Measurements from ENCODE around the gene GALNTL6.
"Not testable (repeated sequence)": the region's sequence is repeated elsewhere in the genome, so short reads cannot be mapped to it uniquely, and the experiment has no call there.

The GALNTL6 gene

DNA sequence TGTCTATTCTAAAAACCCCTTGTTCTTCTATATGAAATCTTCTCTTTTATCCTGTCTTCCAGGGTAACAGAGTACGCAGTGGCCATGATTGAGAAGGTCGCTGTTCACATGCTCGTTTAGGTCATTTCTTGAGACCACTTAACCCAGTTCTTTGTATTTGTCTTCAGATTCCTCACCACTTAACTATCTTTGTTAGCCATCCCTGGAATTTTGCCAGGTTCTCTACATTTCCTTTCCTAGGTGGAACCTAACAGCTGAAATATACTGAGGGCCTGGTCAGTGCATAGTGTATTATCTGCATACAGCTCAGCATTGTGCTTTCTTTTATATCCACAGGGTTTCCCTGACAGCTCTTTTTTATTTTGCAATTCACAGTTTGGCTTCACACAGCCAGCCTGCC is 1206.5 kb downstream of the GALNTL6 start:
- no peak for DNase-seq (ENCODE audit: low spot score)

DNA sequence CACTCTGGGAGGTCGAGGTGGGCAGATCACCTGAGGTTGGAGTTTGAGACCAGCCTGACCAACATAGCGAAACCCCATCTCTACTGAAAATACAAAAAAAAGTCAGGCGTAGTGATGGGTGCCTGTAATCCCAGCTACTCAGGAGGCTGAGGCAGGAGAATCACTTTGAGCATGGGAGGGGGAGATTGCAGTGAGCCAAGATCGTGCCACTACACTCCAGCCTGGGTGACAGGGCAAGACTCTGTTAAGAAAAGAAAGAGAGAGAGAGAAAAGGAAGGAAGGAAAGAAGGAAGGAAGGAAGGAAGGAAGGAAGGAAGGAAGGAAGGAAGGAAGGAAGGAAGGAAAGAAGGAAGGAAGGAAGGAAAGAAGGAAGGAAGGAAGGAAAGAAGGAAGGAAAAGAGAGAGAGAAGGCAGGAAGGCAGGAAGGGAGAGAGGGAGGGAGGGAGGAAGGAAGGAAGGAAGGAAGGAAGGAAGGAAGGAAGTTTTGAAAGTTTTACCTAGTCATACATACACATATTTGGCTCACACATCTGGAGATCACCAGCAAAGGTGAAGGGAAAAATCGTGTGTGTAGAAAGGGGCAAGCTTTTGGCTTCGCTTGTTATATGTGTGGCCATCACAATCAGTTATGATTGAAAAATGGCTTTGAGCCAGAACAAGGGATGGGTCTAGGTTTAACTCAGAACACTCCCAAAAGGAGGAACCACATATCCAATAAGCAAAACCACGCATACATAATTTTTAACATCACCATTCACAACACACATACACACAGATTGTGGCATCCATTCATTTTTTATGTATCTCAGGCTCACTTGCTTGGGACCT is 1208.8 kb downstream of the GALNTL6 start:
- DNase-seq (ENCODE audit: low spot score), result not testable (repeated sequence)

DNA sequence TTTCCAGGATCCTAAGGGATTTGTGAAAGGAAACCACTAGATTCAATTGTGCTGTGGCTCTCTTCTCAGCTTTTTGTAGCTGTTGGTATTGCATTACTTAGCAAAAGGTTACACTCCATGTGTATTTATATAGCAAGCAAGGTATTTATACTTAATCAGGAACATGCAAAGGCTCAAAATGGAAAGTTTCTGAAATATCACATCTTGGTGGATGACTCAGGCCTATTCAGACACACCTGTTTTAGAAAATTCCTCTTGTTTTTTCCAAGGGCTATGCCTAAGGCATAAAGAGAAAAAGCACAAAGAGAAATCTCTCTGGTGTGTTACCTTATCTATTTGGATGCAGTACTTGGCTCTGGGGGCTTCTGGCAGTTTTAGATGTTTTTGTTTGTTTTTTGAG is 1211.0 kb downstream of the GALNTL6 start:
- no peak for DNase-seq (ENCODE audit: low spot score)

DNA sequence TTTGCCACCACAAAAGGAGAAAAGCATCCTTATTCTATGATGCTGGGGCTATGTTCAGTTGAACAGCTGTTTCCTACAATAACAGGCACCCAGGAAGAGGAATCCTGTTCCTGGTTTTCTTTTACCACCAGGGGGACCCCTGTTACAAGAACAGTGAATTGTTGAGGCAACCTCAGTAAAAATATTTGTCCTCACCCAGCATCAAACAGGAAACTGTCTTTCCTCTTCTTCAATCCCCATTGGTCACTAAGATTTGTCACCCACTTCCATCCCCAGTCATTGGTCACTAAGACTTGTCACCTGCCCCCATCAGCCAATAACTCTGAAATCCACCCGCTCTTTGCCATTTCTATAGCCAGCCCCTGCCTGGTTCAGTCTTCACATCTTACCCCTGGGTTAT is 1211.9 kb downstream of the GALNTL6 start:
- peak; percentile 87 for DNase-seq (ENCODE audit: low spot score)

DNA sequence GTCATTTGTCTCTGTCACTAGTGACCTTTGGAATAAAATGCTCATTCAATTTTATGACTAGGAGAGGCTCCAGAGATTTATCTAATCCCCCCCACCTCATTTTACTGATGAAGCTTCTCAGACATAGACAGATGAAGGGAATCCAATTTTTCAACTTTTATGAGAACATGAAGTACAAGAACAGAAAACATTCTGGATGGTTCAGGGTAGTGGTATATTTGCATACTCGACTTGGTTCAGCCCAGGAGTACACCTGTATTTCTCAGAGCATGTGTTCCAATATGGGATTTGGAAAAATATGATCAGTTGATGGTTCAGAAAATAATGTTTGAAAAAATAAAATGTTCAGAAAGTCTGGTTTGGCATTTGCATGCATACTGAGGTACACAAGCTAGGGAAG is 1224.0 kb downstream of the GALNTL6 start:
- DNase-seq (ENCODE audit: low spot score), result no peak

DNA sequence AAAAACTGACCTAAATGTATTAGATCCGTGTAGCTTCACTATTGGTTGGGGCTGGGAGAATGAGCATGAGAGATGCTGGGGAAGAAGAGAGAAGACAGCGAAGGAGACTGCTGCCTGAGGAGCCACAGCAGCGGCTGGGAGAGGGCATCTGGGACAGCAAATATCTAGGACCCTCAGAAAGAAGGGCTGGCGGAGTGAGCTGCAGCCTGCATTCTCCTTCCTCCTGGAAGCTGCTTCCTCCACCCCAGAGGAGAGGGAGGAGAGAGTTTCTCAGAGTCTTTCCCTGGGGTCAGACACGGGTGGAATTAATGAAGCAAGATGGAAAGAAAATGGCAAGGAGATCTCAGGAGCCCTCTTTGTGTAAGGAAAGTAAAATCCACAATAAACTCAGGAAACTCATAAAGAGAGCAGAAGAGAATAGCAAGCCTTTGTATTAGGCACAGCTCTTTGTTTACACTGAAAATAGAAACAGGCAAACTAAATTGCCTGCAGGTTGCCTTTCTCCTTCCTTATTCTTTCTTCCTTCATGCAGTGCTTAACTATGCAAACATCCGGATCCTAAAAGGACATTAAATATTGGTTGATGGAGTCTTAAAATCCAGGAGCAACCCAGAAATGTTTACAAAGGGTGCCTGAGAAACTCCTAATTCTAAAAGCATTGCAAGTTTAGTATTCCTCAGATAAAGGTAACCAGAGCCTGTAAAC is 1225.1 kb downstream of the GALNTL6 start:
- no peak for DNase-seq (ENCODE audit: low spot score)

DNA sequence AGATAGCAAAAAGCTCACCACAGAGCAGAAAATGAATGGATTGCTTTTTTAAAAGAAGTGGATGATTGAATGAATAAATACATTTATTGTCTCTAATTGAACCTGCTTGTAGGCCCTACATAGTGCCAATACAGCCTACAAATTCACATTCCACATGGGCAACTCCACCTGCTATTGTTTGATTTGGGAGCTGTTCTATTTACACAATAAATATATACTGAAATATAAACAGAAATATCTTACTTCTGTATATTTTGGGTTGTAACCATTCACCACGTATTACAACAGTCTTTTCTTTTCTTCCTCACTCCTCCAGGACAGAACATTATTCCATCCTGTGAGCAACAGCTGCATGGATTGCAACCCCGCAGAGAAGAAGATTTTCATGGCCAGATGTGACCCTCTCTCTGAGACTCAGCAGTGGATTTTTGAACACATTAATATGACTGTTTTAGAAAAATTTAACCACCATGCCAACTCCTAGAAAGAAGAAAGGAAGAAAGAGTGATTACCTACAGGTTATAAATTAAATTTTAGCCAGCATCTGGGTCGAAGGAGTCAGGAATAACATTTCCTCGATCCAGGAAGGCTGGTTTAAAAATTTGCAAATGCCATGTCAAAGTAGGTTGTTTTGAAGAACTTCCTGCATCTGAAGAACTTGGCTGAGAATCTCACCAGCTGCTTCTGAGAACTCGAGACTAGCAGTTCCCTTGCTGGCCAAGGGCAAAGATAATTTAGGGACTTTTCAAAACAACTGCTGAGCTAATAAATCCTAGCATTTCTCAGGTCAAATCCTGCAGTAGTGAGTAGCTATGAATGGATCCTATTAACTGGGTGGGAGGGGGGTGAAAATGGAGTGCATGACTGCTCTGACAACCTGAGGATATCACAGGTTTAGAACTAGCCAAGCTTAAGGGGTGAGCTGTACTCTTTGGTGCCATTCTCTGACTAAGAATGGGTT is 1226.7 kb downstream of the GALNTL6 start:
- DNase-seq (ENCODE audit: low spot score), result peak; percentile 45

DNA sequence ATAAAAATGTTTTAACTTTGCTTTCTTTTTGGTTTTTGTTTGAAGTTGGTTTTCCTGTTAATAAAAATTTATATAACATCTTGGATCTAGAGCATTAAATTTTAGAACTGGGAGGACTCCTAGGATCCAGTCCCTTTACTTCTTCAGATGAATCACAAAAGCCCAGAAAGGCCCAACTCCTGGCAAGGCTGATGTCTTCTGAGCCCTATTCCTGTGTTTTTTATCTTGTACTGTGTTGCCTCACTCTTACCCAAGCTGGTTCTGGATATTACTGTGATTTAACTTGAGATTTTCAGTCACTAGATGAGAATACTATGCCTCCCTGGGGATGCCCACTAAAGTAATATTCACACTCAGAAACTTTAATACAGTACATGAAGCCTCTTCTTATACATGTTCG is 1228.3 kb downstream of the GALNTL6 start:
- no peak for DNase-seq (ENCODE audit: low spot score)

DNA sequence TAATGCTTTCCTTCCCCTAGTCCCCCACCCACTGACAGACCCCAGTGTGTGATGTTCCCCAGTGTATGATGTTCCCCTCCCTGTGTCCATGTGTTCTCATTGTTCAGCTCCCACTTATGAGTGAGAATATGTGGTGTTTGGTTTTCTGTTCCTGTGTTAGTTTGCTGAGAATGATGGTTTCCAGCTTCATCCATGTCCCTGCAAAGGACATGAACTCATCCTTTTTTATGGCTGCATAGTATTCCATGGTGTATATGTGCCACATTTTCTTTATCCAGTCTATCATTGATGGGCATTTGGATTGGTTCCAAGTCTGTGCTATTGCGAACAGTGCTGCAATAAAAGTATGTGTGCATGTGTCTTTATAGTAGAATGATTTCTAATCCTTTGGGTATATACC is 1228.9 kb downstream of the GALNTL6 start:
- not testable (repeated sequence) for DNase-seq (ENCODE audit: low spot score)

DNA sequence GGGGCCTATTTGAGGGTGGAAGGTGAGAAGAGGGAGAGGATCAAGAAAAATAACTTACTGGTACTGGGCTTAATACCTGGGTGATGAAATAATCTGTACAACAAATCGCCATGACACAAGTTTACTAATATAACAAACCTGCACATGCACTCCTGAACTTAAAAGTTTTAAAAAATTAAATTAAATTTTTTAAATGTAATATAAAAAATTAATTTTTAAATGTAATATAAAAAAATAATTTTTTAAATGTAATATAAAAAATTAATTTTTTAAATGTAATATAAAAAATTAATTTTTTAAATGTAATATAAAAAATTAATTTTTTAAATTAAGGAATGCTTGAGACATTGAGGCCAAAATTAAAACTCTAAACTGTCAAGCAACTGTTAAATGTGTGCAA is 1231.1 kb downstream of the GALNTL6 start:
- DNase-seq (ENCODE audit: low spot score), result no peak

DNA sequence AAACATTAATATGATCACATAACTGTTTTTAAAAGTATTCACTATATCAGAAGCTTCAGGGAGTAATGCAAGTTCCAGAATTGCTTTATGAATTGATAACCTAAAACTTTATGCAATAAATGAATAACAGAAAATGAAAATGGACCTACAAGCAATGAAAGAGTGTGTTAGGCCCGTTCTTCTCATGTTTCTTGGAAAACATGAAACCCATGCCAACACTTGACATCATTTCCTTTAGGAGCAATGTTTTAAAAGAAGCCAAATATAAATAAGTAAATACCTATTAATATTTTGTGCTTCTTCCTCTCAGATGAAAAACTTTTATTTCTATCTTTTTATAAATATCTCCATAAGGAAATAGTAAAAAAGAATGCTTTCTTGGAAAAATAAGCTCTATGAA is 1232.4 kb downstream of the GALNTL6 start:
- DNase-seq (ENCODE audit: low spot score), result no peak

DNA sequence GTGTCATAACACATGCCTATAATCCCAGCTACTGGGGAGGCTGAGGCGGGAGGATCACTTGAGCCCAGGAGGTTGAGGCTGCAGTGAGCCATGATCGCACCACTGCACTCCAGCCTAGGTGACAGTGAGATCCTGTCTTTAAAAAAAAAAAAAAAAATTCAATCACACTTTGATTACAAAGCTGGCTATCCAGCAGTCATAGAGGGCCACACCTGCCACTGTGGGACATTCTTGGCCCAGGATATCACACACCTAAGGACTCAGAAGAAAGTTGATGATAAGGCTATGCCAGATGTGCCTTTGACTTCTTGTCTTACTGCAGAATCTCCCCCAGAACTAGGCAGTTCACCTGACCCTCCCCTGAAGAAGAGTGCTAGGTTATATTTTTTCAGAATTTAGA is 1232.9 kb downstream of the GALNTL6 start:
- no peak for DNase-seq (ENCODE audit: low spot score)

DNA sequence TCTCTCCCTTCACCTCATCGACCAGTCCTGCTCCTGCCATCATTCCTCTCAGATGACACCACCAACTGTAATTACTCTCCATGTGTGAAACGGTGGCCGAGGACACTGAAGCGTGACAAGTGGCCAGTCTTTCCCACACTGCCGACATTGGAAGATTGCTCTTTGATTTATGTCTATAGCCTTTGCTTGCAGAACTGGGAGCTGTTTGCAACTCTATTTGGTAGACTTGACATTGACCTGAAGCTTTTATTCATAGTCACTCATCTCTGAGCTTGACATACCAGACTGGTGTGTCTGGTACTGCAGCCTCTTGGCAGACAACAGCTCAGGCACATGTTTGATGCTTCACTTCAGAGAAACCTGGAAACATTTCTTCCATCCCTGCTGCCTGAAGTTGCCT is 1233.6 kb downstream of the GALNTL6 start:
- no peak for DNase-seq (ENCODE audit: low spot score)

DNA sequence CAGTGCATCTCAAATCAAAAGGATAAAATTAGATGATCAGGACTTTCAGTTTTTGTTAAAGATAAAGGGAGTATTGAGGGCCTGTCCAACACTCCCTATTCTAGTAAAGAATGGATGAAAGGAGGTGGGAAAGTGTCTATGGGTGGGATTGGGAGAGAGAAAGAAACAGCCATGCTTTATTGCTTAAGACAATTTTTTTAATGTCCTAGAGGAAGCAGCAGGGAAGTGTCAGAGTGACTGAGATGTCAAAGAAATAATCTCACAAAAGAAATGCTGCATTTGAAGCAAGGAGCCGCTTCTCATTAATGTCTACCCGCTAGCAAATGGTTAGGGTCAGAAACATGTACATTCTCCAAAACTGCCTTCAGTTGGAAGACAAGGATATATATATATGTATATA is 1238.0 kb downstream of the GALNTL6 start:
- no peak for DNase-seq (ENCODE audit: low spot score)

DNA sequence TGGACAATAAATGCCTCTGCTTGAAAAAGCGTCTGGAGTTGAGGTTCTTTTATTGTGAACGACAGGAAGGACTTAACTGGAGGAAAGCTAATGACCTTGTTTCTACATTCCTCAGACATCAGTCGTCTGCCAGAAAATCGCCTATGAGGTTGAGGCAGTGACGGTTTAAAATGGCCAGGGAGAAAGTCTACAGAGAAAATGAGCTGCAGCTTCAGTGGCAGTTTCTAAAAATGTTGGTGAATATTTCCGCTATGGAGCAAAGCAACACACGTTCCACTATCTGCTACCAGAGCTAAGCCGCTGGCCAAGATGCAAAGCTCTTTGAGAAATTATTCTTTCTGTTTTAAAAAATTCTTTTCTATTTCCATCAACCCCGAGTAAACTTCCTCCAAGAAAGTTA is 1238.5 kb downstream of the GALNTL6 start:
- DNase-seq (ENCODE audit: low spot score), result no peak

DNA sequence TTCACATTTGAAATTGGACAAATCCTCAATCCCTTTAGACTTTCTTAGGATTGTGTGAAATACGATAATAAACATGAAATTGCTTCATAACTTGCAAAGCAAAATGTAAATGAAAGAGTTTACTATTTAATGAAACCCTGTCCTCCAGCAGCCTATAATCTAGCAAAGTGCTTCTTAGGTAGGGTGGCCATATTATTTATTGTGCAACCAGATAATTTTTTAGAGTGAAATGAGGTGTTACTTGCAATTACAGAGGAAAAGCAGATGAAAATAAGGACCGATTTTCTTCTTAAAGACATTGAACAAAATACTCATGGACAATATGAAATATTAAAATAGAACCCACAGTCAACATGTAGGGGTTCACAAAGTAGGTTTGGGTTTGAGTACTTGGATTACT is 1239.2 kb downstream of the GALNTL6 start:
- DNase-seq (ENCODE audit: low spot score), result no peak

DNA sequence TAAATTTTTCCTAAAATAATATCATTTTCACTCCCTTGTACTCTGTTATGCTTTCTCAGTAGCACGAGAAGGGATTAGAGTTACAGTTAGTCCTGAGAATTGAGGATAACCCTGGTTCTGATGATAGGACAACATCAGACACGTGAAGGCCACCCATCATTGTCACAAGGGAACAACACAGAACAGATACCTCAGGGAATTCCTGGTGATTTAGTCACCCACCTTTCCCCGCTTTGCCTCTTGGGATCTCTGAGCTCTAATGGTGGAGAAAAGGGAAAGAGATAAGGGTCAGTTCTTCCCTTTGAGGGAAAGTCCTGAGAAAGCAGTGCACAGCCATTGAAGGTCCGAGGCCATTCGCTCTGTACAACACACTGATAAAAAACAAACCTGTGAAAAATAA is 1243.1 kb downstream of the GALNTL6 start:
- DNase-seq (ENCODE audit: low spot score), result no peak

DNA sequence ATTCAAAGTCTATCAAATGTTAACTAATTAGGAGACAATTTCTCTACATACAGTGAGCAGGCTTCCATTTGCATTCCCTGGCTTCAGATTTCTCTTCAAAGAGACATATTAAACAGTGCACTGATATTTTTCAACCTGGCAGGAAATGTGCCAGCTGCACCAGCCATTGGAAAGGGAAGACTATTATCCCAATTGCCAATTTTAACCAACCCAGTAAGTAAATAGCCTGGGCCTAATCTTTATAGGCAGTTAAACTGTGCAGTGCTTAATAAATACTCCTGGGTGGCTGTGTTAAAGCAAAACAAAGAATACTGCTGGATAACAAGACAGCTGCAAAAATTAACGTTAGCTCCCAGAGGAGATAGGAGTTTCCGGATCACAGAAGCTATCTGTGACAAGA is 1243.5 kb downstream of the GALNTL6 start:
- DNase-seq (ENCODE audit: low spot score), result no peak

DNA sequence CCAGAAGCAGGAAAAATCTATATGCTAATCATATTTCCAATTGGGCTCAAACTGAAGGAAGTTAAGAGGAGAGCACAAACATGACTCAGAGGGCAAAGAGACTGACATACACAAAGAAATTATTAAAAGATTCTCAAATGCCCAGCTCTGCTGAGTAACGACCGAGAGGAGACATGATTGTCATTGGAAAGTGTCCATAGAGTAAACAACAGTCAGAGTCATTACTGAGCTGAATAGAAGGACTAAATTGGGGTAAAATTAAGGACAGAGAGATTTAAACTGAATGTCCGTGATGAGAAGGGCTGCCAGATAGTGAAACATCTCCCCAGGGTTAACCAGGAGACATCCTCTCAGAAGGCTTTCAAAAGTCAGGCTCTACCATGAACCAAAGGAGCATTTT is 1244.2 kb downstream of the GALNTL6 start:
- peak; percentile 42 for DNase-seq (ENCODE audit: low spot score)

DNA sequence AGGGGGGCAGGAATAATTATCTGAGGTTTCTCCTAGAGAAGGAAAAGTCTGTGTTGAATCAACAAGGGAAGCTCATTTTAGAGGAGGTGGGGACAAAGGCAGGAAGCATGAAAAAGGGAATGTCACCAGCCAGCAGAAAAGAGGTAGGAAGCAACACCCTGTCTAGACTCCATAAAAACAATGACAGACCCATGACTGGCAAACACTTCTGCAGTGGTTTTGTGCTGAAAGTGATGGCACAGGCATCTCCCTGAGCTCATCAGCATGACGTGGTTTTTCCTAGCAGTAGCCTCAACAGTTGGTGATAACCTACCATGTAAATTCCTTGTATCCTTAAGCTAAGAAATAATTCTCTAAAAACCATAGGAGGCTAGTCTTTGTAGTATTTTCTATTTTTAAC is 1244.7 kb downstream of the GALNTL6 start:
- DNase-seq (ENCODE audit: low spot score), result no peak

DNA sequence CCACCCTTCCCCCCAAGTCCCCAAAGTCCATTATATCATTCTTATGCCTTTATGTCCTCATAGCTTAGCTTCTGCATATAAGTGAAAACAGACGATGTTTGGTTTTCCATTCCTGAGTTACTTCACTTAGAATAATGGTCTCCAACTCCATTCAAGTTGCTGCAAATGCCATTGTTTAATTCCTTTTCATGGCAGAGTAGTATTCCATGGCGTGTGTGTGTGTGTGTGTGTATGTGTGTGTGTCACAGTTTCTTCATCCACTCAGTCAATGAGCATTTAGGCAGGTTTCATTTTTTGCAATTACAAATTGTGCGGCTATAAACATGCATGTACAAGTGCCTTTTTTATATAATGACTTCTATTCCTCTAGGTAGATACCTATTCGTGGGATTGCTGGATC is 1248.0 kb downstream of the GALNTL6 start:
- DNase-seq (ENCODE audit: low spot score), result no peak

DNA sequence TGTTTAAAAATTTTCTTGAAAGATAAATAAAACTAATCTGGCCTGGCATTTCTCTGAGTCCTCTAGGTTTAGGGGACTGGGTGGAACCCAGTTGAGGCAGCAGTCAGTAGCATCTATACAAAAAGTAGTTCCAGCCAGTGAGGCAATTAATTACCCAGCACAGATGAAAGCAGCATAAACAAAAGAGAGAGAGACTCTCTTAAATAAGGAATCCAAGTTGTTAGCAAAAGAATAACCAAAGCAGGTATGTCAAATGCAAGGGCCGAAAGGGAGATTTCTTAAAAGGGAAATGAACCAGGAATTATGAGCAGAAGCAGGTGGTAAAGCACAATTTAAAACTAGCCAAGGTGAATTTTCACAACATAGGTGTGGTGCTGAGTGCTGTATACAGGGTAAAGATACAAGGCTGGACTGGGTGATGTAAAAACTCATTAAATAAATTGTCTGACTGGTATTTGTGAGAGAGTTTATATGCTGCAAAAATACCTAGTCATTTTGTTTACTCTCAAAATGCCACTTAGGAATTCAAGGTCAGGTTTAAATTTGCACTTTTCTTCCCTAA is 1260.8 kb downstream of the GALNTL6 start:
- no peak for DNase-seq (ENCODE audit: low spot score)

Measured in pons (tissue), 1 donor.